Measurements from ENCODE around the gene DNAH14. TPM values are rescaled to one million over a fixed set of nuclear protein-coding genes. Genes with fewer than 3 reads are reported as not detected.

Gene DNAH14
- polyA plus RNA-seq, 1 donor from 2014 or later: 24.9 TPM

DNA sequence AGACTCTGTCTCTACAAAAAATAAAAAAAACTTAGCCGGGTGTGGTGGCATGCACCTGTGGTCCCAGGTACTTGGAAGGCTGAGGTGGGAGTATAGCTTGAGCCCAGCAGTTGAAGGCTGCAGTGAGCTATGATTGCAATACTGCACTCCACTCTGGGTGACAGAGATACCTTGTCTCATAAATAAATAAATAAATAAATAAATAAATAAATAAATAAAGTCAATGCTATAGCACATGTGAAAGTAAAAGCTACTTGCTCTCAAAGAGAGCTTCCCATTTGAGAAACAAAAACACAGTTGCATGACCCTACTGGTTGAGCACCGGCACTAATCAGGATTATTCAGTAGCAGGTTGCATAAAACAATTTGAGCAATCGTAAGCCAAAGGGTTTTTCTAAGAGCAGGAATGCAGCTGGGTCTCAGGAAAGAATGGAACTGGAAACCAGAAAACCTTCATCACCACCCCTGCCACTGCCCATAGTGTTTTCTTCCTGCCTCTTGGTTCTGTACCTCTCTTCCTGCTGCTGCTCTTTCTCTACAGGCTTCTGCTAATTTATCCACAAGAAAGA, 29.3 kb upstream of the DNAH14 start:
- Histone ChIP-seq H3K27me3 (ENCODE audit: insufficient read depth, low read depth, low read length) (no peaks in the 10 kb centered on the region), H3K9me3 (ENCODE audit: low read length) (no peaks in the 10 kb centered on the region), H3K27ac (ENCODE audit: low read length) (no peak overlapping the region), H3K9ac (ENCODE audit: low read length) (no peak overlapping the region), H3K9me2 (ENCODE audit: insufficient read depth, low read length) (no peaks in the 10 kb centered on the region), H2AFZ (ENCODE audit: low read depth, low read length) (no peak overlapping the region), H3K4me2 (ENCODE audit: low read length) (no peak overlapping the region), H3K4me3 (ENCODE audit: low read length) (no peak overlapping the region), H3K79me2 (replicated peaks; ENCODE audit: insufficient read depth, low read length) (no peaks in the 10 kb centered on the region), H3K36me3 (ENCODE audit: insufficient read depth, low read length) (no peaks in the 10 kb centered on the region), H3F3A (ENCODE audit: insufficient read depth, low read length, poor library complexity, severe bottlenecking) (no peaks in the 10 kb centered on the region), H4K20me1 (ENCODE audit: insufficient read depth) (no peaks in the 10 kb centered on the region)
- TF ChIP-seq, protein P1, sequence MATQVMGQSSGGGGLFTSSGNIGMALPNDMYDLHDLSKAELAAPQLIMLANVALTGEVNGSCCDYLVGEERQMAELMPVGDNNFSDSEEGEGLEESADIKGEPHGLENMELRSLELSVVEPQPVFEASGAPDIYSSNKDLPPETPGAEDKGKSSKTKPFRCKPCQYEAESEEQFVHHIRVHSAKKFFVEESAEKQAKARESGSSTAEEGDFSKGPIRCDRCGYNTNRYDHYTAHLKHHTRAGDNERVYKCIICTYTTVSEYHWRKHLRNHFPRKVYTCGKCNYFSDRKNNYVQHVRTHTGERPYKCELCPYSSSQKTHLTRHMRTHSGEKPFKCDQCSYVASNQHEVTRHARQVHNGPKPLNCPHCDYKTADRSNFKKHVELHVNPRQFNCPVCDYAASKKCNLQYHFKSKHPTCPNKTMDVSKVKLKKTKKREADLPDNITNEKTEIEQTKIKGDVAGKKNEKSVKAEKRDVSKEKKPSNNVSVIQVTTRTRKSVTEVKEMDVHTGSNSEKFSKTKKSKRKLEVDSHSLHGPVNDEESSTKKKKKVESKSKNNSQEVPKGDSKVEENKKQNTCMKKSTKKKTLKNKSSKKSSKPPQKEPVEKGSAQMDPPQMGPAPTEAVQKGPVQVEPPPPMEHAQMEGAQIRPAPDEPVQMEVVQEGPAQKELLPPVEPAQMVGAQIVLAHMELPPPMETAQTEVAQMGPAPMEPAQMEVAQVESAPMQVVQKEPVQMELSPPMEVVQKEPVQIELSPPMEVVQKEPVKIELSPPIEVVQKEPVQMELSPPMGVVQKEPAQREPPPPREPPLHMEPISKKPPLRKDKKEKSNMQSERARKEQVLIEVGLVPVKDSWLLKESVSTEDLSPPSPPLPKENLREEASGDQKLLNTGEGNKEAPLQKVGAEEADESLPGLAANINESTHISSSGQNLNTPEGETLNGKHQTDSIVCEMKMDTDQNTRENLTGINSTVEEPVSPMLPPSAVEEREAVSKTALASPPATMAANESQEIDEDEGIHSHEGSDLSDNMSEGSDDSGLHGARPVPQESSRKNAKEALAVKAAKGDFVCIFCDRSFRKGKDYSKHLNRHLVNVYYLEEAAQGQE (IDR thresholded peaks at IDR 0.05; ENCODE audit: borderline replicate concordance): no peak
- TF ChIP-seq TAF1 (IDR thresholded peaks at IDR 0.05; ENCODE audit: low read depth) (no peak), RAD21 (conservative IDR thresholded peaks at IDR 0.05) (no peak), SMC3 (conservative IDR thresholded peaks at IDR 0.05; ENCODE audit: poor library complexity) (no peak)

DNA sequence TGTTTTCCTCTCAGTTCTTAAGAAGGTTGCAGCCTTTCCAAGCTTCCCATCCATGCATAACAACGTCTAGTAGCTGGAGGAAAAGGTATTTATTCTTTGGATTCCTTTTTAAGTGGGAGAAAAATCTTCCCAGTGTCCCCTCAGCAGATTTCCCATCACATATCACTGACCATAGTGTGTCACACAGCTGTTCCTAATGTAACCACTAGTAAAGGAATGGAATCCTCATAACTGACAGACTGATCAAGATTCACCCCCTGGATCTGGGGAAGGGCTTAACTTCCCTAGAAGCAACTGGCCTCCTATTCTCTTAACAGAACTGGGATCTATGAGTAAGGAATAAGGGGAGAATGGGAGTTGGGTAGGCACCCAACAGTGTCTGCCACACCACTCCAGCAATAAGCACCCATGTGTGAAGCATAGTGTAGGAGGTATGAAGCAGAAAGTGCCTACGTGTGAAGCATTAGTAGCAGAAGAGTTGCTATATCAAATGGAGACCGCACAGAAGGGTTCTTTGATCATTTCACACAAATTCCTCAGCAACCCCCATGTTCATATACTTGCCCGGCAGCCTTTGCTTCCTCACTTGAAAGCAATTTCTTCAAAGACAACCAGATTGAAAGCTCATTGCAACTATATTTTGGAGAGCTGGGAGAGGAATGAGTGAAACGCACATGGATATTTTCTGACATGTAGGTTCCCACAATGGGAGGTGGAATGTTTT, 28.2 kb upstream of the DNAH14 start:
- H3K9me3 ChIP-seq (ENCODE audit: low read length): no peaks in the 10 kb centered on the region
- no peak overlapping the region for H2AFZ ChIP-seq (ENCODE audit: low read depth, low read length)
- H3K4me3 ChIP-seq (ENCODE audit: low read length): no peak overlapping the region
- H3K4me2 ChIP-seq (ENCODE audit: low read length): no peak overlapping the region
- H4K20me1 ChIP-seq (ENCODE audit: insufficient read depth): no peaks in the 10 kb centered on the region
- H3K79me2 ChIP-seq (replicated peaks; ENCODE audit: insufficient read depth, low read length): no peaks in the 10 kb centered on the region
- no peaks in the 10 kb centered on the region for H3F3A ChIP-seq (ENCODE audit: insufficient read depth, low read length, poor library complexity, severe bottlenecking)
- no peaks in the 10 kb centered on the region for H3K27me3 ChIP-seq (ENCODE audit: insufficient read depth, low read depth, low read length)
- no peak overlapping the region for H3K27ac ChIP-seq (ENCODE audit: low read length)
- H3K9me2 ChIP-seq (ENCODE audit: insufficient read depth, low read length): no peaks in the 10 kb centered on the region
- no peak overlapping the region for H3K9ac ChIP-seq (ENCODE audit: low read length)
- TF ChIP-seq EZH2 (IDR thresholded peaks at IDR 0.05; ENCODE audit: borderline replicate concordance, insufficient read depth, low read length, poor library complexity, severe bottlenecking) (no peak), RAD21 (conservative IDR thresholded peaks at IDR 0.05) (no peak), MXI1 (conservative IDR thresholded peaks at IDR 0.05; ENCODE audit: poor library complexity, severe bottlenecking) (no peak), TAF1 (IDR thresholded peaks at IDR 0.05; ENCODE audit: low read depth) (no peak), POLR2AphosphoS5 (IDR thresholded peaks at IDR 0.05) (no peak), EP300 (conservative IDR thresholded peaks at IDR 0.05; ENCODE audit: poor library complexity, severe bottlenecking) (no peak), SMC3 (conservative IDR thresholded peaks at IDR 0.05; ENCODE audit: poor library complexity) (no peak)
- TF ChIP-seq, protein P1 (IDR thresholded peaks at IDR 0.05; ENCODE audit: borderline replicate concordance): no peak
- TF ChIP-seq, protein P2, sequence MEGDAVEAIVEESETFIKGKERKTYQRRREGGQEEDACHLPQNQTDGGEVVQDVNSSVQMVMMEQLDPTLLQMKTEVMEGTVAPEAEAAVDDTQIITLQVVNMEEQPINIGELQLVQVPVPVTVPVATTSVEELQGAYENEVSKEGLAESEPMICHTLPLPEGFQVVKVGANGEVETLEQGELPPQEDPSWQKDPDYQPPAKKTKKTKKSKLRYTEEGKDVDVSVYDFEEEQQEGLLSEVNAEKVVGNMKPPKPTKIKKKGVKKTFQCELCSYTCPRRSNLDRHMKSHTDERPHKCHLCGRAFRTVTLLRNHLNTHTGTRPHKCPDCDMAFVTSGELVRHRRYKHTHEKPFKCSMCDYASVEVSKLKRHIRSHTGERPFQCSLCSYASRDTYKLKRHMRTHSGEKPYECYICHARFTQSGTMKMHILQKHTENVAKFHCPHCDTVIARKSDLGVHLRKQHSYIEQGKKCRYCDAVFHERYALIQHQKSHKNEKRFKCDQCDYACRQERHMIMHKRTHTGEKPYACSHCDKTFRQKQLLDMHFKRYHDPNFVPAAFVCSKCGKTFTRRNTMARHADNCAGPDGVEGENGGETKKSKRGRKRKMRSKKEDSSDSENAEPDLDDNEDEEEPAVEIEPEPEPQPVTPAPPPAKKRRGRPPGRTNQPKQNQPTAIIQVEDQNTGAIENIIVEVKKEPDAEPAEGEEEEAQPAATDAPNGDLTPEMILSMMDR (IDR thresholded peaks at IDR 0.05; ENCODE audit: poor library complexity, severe bottlenecking): no peak
- H3K36me3 ChIP-seq (ENCODE audit: insufficient read depth, low read length): no peaks in the 10 kb centered on the region
